ENCODE measurements around the gene NRCAM. TPM values are rescaled to one million over a fixed set of nuclear protein-coding genes. Genes with fewer than 3 reads are reported as not detected.

The NRCAM gene
- total RNA-seq, 2 experiments from 2014 or later, result 3.4 to 7.0 TPM

GRCh38 chr7:108430664-108431063 lies 25.6 kb downstream of the NRCAM start:
- no peaks in the 10 kb centered on the region for H3K9me3 Mint-ChIP-seq
- no peaks in the 10 kb centered on the region for H3K4me1 Mint-ChIP-seq (ENCODE audit: low read depth)
- peaks cover 40% of the 10 kb centered on the region for H3K27me3 Mint-ChIP-seq
- no peak overlapping the region for H3K4me3 Mint-ChIP-seq
- H3K9me3 ChIP-seq (ENCODE audit: control insufficient read depth in 1 of 2, insufficient read depth in 1 of 2, low read length in 2 of 2), result no peaks in the 10 kb centered on the region
- ChIA-PET CTCF (no interaction called here), POLR2A (no interaction called here)
- ATAC-seq (ENCODE audit: poor library complexity) (no peak), DNase-seq (no peak)
- H3K4me1 ChIP-seq (ENCODE audit: insufficient read depth, low read length), result no peaks in the 10 kb centered on the region
- no peaks in the 10 kb centered on the region for H3K27me3 ChIP-seq (ENCODE audit: control insufficient read depth in 1 of 2, insufficient read depth in 2 of 2, low read length in 2 of 2)
- TF ChIP-seq CTCF (IDR thresholded peaks at IDR 0.05), result no peak
- H3K27ac Mint-ChIP-seq, result no peak overlapping the region
- no peak overlapping the region for H3K4me3 ChIP-seq (ENCODE audit: low read length)
- H3K36me3 ChIP-seq (ENCODE audit: insufficient read depth, low read length), result no peaks in the 10 kb centered on the region
- intact Hi-C loops (cut with DNase I, micrococcal nuclease), result no loop called here
- H3K27ac ChIP-seq (ENCODE audit: low read depth in 1 of 2, low read length in 2 of 2), result no peak overlapping the region
- no peaks in the 10 kb centered on the region for H3K36me3 Mint-ChIP-seq (ENCODE audit: low read depth)

- no peak for ATAC-seq (ENCODE audit: poor library complexity)
- Mint-ChIP-seq H3K27me3 (peaks cover 39% of the 10 kb centered on the region), H3K4me1 (ENCODE audit: low read depth) (no peaks in the 10 kb centered on the region), H3K4me3 (no peak overlapping the region), H3K36me3 (ENCODE audit: low read depth) (no peaks in the 10 kb centered on the region), H3K9me3 (no peaks in the 10 kb centered on the region), H3K27ac (no peak overlapping the region)
- POLR2A ChIA-PET, result no interaction called here
- Histone ChIP-seq H3K4me1 (ENCODE audit: insufficient read depth, low read length) (no peaks in the 10 kb centered on the region), H3K36me3 (ENCODE audit: insufficient read depth, low read length) (no peaks in the 10 kb centered on the region), H3K9me3 (ENCODE audit: control insufficient read depth in 1 of 2, insufficient read depth in 1 of 2, low read length in 2 of 2) (no peaks in the 10 kb centered on the region), H3K27ac (ENCODE audit: low read depth in 1 of 2, low read length in 2 of 2) (no peak overlapping the region), H3K27me3 (ENCODE audit: control insufficient read depth in 1 of 2, insufficient read depth in 2 of 2, low read length in 2 of 2) (no peaks in the 10 kb centered on the region), H3K4me3 (ENCODE audit: low read length) (no peak overlapping the region)
- CTCF ChIA-PET, result no interaction called here
- DNase-seq, result no peak
- no peak for TF ChIP-seq CTCF (IDR thresholded peaks at IDR 0.05)
- intact Hi-C loops (cut with DNase I, micrococcal nuclease), result no loop called here
Measured at GRCh38 chr7:108427766-108428165, 28.5 kb downstream of the NRCAM start.

GRCh38 chr7:108425714-108426275 lies 30.4 kb downstream of the NRCAM start:
- intact Hi-C loops (cut with DNase I, micrococcal nuclease), result no loop called here
- no peak for TF ChIP-seq CTCF (IDR thresholded peaks at IDR 0.05)
- Histone ChIP-seq H3K36me3 (ENCODE audit: insufficient read depth, low read length) (no peaks in the 10 kb centered on the region), H3K4me3 (ENCODE audit: low read length) (no peak overlapping the region), H3K27me3 (ENCODE audit: control insufficient read depth in 1 of 2, insufficient read depth in 2 of 2, low read length in 2 of 2) (no peaks in the 10 kb centered on the region), H3K27ac (ENCODE audit: low read depth in 1 of 2, low read length in 2 of 2) (no peak overlapping the region), H3K4me1 (ENCODE audit: insufficient read depth, low read length) (no peaks in the 10 kb centered on the region), H3K9me3 (ENCODE audit: control insufficient read depth in 1 of 2, insufficient read depth in 1 of 2, low read length in 2 of 2) (no peaks in the 10 kb centered on the region)
- Mint-ChIP-seq H3K9me3 (no peaks in the 10 kb centered on the region), H3K4me1 (ENCODE audit: low read depth) (peaks cover 3% of the 10 kb centered on the region), H3K36me3 (ENCODE audit: low read depth) (no peaks in the 10 kb centered on the region), H3K27me3 (peaks cover 32% of the 10 kb centered on the region), H3K4me3 (no peak overlapping the region), H3K27ac (no peak overlapping the region)
- ATAC-seq (ENCODE audit: poor library complexity), result no peak
- ChIA-PET POLR2A (no interaction called here), CTCF (no interaction called here)
- DNase-seq, result no peak
